ENCODE data around the gene C19orf73.

- no peak for TF ChIP-seq CTCF (IDR thresholded peaks at IDR 0.05)
- no peak for TF ChIP-seq POLR2A (IDR thresholded peaks at IDR 0.05)
- no peak for TF ChIP-seq POLR2AphosphoS5 (IDR thresholded peaks at IDR 0.05)
- no peak for TF ChIP-seq EP300 (IDR thresholded peaks at IDR 0.05)
Observed at GRCh38 chr19:49132974-49133609, 14.1 kb upstream of the C19orf73 start.
